AG09309 (cell line): ENCODE measurements around the gene KLHL29.

Source experiments
- DNase-seq: peaks from one replicate; pipeline ENCODE4 v3.0.0-alpha.2; 2010; ENCODE audit warnings: low read depth
- H3K4me3 ChIP-seq: 2 replicates; pipeline ENCODE4 v1.5.1; 2011; ENCODE audit warnings: mild to moderate bottlenecking, low read depth, low read length, moderate library complexity; ENCODE audit not compliant: control insufficient read depth
- TF ChIP-seq, protein P1 (sequence below): IDR thresholded peaks from 2 replicates; pipeline ENCODE4 v1.5.1; 2011; ENCODE audit warnings: mild to moderate bottlenecking, low read depth, low read length, inconsistent platforms; ENCODE audit not compliant: insufficient read depth, control insufficient read depth; ENCODE audit errors: missing control alignments

The KLHL29 gene

DNA sequence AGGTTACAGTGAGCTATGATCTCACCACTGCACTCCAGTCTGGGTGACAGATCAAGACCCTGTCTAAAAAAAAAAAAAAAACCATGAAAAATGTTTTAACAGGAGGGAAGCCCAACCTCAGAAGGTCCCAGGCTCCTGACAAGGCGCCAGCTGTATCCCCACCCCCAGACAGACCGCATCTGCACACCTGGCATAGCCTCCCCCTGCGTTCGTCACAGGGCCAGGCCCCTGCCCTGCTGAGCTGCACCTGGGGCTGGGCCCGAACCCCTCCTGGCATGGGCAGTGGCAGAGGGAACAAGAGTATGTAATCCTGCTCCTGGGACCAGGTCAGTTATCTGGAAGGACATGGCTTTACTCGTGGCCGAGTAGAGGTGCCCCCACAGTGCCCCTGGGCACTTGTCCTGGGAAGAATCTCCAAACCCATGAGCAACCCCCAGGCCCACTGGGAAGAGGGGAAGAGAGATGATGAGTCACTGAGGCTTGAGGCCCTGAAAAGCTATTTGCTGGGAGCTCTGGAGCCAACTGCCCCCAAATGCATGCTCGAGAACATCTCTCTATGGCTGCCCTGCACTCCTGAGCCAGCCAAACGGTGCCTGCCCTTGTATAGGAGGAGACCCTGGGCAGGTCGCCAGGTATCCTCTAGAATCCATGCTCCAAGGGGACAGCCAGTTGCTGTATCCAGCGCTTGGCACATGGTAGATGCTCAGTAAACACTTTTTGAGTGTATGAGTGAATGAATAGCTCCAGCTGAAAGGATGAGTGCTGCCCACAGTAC lies 276.5 kb downstream of the KLHL29 start:
- TF ChIP-seq, protein P1, sequence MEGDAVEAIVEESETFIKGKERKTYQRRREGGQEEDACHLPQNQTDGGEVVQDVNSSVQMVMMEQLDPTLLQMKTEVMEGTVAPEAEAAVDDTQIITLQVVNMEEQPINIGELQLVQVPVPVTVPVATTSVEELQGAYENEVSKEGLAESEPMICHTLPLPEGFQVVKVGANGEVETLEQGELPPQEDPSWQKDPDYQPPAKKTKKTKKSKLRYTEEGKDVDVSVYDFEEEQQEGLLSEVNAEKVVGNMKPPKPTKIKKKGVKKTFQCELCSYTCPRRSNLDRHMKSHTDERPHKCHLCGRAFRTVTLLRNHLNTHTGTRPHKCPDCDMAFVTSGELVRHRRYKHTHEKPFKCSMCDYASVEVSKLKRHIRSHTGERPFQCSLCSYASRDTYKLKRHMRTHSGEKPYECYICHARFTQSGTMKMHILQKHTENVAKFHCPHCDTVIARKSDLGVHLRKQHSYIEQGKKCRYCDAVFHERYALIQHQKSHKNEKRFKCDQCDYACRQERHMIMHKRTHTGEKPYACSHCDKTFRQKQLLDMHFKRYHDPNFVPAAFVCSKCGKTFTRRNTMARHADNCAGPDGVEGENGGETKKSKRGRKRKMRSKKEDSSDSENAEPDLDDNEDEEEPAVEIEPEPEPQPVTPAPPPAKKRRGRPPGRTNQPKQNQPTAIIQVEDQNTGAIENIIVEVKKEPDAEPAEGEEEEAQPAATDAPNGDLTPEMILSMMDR, result no peak
- no peak for DNase-seq
- no peak overlapping the region for H3K4me3 ChIP-seq

DNA sequence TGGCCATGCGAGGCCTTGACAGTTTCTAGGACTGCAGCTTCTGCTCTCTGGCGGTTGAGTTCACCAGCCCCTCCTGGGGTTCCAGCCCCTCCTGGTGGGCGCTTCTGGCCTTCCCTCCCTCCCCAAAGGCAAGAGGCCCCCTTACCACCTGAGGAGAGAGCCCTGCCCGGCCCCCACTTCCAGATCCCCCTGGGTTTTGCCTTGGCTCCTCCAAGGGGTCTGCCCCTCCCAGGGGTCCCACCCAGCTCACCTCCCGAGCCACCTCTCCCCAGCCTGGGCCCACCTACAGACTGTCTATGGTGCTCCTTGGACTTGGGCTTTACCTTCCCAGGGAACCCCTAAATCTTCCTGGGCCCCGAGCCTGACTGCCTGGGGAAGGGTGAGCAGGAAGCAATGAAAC lies 277.5 kb downstream of the KLHL29 start:
- no peak for DNase-seq
- H3K4me3 ChIP-seq, result no peak overlapping the region
- TF ChIP-seq, protein P1, result no peak

DNA sequence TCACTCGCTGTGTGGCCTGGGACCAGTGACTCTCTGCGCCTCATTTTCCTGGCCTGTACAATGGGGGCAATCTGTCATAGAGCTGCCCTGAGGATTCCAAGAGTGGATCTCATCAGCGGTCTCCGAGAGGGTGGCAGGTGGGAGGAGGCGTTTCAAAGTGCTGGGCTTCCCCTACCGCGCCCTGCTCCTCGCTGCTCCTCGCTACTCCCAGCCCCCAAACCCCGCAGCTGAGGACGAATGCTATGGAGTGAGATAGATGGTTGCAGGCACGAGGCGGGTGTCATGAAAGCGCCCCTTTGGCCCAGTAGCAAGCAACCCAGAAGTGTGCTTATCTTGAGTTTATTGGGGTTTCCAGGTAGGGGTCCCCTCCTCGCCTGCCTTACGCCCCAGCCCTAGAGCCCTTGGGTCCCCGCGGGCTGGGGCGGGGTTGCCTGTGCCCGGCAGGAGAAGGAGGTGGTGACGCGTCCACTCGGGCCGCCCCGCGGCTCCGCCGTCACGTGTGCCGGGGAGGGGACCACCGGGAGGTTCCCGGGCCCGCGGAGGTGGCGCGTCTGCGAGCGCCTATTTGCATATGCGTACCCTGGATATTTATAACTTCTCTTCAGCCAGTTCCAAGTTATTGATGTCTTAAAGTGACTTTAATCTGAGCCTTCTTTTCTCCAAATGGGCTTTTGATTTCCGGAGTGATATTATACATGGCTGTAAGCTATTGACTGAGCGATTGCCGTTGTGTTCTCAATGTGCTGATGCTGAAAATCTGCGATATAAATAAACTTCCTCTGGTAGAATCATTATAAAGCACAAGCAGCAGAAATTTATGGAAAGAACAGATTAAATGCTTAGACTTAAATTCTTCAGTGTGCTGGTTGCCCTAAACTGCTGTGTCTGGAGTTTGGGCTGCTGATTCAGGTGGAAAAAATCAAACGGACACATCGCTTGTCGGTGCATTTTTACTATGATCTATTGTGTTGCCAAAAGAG lies 278.3 kb downstream of the KLHL29 start:
- no peak for DNase-seq
- no peak overlapping the region; the same call in 1 of the 2 replicates for H3K4me3 ChIP-seq
- TF ChIP-seq, protein P1, result no peak

DNA sequence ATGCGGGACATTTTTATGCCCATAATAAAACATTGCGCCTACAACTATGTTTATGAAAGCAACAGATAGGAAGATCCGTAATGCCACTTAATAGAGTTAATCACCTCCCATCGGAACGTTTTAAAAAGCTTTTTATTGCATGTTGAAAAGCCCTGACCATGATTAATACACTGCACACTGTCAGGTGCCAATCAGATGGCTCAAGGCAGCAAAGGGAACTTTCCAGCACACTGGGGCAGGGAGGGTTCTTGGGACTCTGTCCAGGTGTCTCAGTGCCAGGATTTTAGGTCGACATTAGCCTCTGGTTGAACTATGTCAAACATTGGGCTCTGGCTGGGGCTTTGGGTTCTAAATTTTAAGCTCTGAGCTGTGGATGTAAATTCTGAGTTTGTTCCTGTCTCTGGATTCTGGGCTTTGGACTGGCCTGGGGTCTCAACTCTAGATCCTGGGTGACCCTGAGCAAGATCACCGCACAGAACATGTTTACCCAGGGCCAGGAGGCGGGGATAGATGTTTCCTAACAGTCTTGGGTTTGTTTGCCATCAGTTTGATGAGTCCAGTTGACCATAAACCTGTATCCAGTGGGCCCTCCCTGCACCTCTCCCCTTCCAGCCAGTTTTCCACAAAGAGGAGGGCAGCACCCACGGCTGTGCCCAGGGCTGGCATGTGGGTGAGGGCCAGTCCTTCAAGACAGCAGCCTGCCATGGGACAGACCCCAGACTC lies 279.2 kb downstream of the KLHL29 start:
- H3K4me3 ChIP-seq, result no peak overlapping the region
- TF ChIP-seq, protein P1, result no peak
- DNase-seq, result no peak

DNA sequence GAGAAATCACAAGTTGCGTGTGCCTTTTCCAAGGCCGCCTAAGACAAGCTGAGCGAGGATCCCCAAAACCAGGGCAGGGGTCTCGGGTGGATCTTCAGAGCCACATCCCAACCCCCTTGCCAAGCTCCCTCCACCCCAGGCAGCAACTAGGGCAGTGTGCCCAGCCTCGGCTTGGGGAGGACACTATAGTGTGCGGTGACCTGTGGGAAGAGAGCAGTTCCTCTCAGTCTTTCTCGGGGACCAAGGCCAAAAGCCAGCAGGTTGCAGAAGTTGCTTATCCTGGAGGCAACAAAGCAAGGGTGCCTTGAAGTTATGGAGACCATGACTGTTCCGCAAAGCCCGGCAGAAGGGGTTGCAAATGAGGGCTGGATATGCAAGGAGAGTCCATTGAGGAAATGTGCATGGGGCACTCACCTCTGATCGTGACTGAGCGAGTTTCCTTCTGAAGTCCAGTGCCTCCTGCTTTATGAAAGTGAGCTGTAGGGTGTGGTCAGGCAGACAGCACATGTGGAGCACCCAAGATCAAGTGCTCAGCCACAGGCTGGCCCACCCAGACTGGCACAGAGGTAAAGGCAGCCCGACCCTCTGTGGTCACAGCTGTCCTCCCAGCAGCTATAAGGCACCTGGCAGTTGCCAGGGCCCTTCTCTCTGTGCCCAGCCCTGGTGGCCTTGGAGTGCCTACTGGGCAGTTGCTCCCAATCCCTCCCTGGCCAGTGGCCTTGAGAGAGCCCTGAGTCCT lies 281.4 kb downstream of the KLHL29 start:
- DNase-seq, result no peak
- TF ChIP-seq, protein P1, result no peak
- H3K4me3 ChIP-seq, result no peak overlapping the region
